Measurements from ENCODE around the gene REC114.
"Not testable (repeated sequence)": the region's sequence is repeated elsewhere in the genome, so short reads cannot be mapped to it uniquely, and the experiment has no call there.

The REC114 gene

GRCh38 chr15:73457334-73457733, 14.4 kb downstream of the REC114 start:
- DNase-seq = no peak

GRCh38 chr15:73460662-73461061, 17.7 kb downstream of the REC114 start:
- DNase-seq = no peak

- no peak for DNase-seq
Measured at GRCh38 chr15:73464602-73465001, 21.6 kb downstream of the REC114 start.

GRCh38 chr15:73467758-73468157, 24.8 kb downstream of the REC114 start:
- DNase-seq = no peak

- DNase-seq = no peak
Measured at GRCh38 chr15:73474785-73475184, 31.8 kb downstream of the REC114 start.

- DNase-seq = no peak
Measured at GRCh38 chr15:73476704-73477216, 33.8 kb downstream of the REC114 start.

GRCh38 chr15:73480050-73480449, 37.1 kb downstream of the REC114 start:
- no peak for DNase-seq

GRCh38 chr15:73482166-73482565, 39.2 kb downstream of the REC114 start:
- no peak for DNase-seq

GRCh38 chr15:73483053-73483452, 40.1 kb downstream of the REC114 start:
- DNase-seq = no peak

- DNase-seq = no peak
Measured at GRCh38 chr15:73485372-73485771, 42.4 kb downstream of the REC114 start.

GRCh38 chr15:73485885-73486284, 42.9 kb downstream of the REC114 start:
- not testable (repeated sequence) for DNase-seq

- no peak for DNase-seq
Measured at GRCh38 chr15:73488698-73489097, 45.7 kb downstream of the REC114 start.

- DNase-seq = no peak
Measured at GRCh38 chr15:73493922-73494321, 51.0 kb downstream of the REC114 start.

- no peak for DNase-seq
Measured at GRCh38 chr15:73495181-73495580, 52.2 kb downstream of the REC114 start.

GRCh38 chr15:73500696-73501095, 57.7 kb downstream of the REC114 start:
- no peak for DNase-seq

GRCh38 chr15:73504885-73505284, 61.9 kb downstream of the REC114 start:
- DNase-seq = no peak

- no peak for DNase-seq
Measured at GRCh38 chr15:73515527-73515926, 72.6 kb downstream of the REC114 start.

GRCh38 chr15:73517566-73517965, 74.6 kb downstream of the REC114 start:
- no peak for DNase-seq

GRCh38 chr15:73518180-73518862, 75.4 kb downstream of the REC114 start:
- DNase-seq = no peak

GRCh38 chr15:73518876-73519733, 76.1 kb downstream of the REC114 start:
- DNase-seq = no peak

GRCh38 chr15:73522011-73522410, 79.0 kb downstream of the REC114 start:
- no peak for DNase-seq

- no peak for DNase-seq
Measured at GRCh38 chr15:73524919-73525318, 82.0 kb downstream of the REC114 start.

- no peak for DNase-seq
Measured at GRCh38 chr15:73527598-73527997, 84.6 kb downstream of the REC114 start.

GRCh38 chr15:73530649-73531048, 87.7 kb downstream of the REC114 start:
- DNase-seq = no peak

Measured in T1000 (cell line).